ENCODE measurements around the gene PDZD4.

The PDZD4 gene, protein sequence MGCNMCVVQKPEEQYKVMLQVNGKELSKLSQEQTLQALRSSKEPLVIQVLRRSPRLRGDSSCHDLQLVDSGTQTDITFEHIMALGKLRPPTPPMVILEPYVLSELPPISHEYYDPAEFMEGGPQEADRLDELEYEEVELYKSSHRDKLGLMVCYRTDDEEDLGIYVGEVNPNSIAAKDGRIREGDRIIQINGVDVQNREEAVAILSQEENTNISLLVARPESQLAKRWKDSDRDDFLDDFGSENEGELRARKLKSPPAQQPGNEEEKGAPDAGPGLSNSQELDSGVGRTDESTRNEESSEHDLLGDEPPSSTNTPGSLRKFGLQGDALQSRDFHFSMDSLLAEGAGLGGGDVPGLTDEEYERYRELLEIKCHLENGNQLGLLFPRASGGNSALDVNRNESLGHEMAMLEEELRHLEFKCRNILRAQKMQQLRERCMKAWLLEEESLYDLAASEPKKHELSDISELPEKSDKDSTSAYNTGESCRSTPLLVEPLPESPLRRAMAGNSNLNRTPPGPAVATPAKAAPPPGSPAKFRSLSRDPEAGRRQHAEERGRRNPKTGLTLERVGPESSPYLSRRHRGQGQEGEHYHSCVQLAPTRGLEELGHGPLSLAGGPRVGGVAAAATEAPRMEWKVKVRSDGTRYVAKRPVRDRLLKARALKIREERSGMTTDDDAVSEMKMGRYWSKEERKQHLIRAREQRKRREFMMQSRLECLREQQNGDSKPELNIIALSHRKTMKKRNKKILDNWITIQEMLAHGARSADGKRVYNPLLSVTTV

DNA sequence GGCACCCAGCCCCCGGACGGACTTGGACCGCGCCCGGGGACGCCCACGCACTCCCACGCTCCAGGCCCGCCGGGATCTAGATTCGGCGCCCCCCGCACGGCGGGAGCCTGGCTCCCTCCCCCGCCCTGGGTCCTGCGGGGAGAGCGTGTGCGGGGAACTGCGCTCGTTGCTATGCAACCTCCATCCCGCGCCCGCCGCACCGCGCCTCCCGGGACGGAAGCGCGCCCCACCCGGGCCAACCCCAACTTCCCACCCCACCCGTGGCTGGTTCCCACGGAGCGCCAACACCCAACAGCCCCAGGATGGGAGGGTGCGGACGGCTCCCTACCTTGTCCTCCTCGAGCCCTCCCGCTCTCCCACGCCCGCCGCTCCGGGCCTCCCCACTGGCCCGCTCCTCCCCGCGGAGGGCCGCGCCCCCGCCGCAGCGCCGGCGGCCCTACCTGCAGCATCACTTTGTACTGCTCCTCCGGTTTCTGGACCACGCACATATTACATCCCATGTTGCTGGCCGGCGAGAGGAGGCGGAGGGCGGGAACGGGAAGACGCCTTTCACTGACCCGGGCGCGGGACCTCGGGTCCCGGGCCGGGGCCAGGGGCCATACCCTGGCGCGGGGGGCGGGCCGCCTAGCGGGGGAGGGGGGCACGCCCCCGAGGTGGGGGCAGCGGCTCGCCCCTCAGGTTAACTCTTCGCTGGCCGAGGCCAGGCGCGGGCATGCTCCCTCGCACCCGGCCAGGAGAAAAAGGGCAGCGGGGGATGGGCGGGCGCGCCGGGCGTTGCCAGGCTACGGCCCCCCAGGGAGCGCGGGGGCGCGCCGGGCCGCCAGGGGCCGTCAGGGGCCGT is at the start of gene PDZD4:
PDZD4 (minus strand) TSS at position 746 of the 841 bp plus-strand sequence; CDS start at position 500, 246 bp downstream.
- peak; percentile 53 for DNase-seq (ENCODE audit: low spot score)

DNA sequence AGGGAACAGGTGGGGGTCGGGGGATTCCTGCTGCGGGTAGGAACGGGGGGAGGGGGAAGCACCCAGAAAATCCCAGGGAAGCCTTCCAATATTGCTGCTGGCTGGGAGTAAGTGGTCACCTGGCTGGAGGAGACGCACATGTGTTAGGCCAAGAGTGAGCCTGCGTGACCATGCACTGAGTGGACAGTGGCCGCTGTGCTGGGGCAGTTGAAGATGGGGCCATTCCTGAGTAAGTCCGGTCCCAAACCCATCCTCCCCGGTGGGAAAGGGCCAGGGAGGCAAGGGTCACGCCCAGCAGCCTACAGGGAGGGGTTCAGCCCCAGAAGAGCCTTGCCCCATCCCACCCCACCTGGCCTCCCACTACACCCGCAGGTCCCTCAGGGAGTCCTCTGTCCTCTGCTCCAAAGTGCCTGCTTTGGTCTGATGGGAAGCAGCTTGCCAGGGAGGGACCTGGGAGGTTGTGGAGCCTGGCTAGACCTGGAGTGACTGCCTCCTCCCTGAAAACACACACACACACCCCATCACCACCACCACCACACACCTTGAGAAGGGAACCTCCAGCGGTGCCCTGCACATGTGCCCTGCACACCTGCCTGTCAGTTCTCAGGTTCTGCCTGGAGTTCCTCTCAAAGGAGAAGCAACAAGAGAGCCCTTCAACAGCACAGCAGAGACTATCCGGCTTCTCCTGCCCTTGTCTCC is 49.5 kb upstream of the PDZD4 start:
- DNase-seq (ENCODE audit: low spot score), result no peak

DNA sequence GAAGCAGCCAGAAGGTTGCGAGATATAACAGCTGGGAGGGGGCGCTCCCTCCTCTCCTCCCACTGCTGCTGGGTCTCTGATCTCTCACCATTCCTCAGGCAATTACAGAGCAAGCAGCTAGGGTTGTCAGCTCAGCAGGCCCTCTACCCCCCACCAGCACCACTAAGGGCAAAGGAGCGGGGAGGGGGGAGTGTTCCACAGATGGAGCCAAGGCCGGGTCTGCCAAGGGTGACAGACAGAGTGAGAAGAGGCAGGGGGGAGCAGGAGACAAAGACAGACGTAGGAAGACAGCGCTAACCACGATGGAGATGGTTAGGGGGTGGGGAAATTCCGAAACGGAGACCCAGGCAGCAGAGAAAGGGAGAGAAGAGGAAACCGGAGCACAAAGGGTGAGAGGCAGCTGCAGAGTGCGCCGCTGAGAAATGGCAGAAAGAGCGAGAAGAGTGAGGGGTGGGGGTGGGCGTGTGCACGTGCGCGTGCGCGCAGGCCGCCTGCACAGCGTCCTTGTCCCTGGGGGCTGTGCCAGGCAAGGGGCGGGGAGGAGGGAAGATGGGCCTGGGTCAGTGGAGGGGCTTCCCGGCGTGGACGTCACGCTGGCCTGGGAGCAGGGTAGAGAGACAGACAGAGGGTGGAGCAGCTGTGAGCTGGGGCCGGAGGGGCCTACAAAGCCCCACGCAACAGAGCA is 48.8 kb upstream of the PDZD4 start:
- no peak for DNase-seq (ENCODE audit: low spot score)

DNA sequence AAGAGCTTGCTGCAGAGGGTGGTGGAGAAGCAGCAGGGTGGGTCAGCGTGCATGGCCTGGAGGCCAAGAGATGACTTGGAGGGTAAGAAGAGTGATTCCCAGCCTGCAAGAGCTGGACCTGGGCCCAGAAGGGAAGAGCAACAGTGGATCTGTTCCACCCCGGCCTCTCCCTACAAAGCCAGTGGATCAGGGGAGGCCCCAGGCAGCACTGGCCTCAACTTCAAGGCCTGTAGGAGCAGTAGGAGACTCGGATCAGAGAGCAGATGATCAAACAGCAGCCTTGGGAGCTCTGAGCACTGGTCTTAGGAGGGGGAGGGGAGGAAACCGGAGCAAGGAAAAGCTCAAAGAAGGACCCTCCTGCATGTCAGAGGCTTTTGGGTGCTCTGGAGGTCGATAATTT is 48.0 kb upstream of the PDZD4 start:
- DNase-seq (ENCODE audit: low spot score), result no peak

DNA sequence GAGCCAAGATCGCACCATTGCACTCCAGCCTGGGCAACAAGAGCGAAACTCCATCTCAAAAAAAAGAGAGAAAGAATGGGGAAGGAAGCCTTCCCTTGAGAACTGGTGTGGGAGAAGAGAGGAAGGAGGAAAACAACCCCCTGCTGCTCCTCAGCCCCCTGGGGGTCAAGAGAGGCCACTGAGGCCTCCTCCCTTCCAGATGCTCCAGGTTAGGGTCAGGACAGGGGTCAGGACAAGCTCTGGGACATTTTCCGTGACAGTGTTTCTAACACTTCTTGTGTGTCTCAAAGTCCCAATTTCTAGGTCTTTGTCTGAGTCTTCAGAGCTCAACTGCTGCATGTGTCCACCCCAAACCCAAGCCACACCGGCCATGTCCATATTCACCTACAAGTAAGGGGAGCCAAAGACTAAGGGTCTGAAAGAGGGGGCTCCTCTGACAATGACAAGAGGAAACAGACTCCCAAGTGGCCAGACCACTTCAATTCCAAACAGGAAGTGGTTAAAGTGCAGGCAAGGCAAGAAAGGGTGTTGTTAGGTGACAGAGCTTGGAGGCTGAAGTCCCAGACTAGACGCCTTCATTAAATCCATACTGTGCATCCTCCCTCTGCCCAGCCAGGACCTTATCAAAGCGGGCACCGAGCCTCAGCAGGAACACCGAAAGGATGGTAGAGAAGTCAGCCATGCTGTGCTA is 47.4 kb upstream of the PDZD4 start:
- no peak for DNase-seq (ENCODE audit: low spot score)

DNA sequence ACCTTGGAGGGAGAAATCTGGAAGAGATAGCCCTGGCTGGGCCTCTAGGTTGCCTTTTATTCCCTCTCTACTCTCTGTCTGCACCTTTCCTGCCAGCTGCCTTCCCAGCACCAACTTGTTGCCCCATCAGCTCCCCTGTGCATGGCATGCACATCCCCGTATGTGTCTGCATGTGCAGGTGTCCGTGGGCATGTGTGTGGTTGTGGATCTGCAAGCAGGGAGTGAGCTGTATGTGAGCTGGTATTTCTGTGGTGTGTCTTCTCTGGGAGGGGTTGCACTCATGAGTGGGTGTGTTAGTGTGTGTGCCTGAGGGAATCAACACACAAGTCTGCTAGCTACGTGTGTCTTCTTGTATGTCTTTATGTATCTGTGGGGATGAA is 45.8 kb upstream of the PDZD4 start:
- DNase-seq (ENCODE audit: low spot score), result no peak

DNA sequence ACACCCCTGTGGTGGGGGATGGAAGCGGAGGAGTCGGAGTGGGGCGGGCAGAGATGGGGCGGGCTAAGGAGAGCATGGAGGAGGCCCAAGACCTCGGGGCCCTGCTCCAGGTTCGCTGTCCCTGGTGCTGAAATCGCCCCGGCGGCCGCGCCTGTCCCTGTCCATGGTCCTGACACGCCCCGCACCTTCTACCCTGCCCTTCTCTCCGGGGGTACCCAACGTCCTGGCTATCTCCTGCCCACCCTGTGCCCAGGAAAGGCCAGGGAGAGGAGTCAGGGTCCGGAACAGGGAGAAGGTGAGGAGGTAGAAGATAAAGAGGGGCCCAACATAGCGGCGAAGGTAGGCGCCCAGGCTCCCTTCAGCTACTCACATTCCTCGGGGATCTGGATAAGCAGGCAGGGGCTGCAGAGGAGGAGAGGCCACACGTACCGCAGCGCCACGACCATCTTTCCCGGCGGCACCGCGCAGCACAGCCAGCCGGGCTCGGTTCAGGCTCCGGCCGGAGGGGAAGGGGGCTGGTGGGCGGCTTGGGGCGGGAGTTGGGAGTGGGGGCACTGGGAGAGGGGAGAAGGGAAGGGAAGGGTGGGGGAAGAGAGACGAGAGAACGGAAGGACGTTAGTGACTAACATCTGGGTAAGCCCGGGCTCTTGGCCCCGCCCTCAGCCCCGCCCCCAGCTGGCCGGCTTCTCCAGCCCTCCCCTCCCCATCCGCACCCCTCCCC is 45.2 kb upstream of the PDZD4 start:
- DNase-seq (ENCODE audit: low spot score), result peak; percentile 79

DNA sequence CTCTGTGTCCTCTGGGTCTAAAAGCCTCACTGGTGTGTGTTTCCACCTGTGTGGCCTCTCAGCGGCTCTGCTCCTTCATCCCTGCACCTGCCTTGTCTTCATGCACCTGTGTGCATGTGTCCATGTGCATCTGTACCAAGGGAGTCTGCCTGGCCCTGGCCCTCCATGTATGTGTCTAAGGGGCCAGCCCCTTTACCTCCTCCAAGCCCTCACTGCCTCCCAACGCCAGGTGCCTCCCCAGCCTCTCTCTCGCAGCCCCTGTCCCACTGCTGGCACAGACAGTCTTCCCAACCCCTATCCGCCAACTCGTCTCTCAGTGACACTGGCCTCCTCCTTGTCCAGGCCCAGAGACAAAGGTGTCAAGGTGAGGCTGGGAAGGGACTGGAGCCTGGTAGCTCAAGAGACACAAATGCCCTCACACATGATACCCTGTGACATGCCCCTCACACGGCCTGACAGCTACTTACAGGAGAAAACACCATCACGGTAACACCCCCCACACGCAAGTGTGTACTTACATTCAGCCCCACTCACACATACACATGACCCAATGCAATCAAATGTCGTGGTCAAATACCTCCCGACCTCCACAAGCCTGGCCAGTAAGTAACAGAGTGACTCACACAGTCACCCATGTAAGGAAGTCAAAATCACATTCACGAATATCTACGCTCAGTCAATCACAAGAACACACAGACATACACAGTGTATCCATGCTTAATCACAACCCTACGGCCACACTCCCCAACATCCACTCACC is 44.2 kb upstream of the PDZD4 start:
- DNase-seq (ENCODE audit: low spot score), result no peak

DNA sequence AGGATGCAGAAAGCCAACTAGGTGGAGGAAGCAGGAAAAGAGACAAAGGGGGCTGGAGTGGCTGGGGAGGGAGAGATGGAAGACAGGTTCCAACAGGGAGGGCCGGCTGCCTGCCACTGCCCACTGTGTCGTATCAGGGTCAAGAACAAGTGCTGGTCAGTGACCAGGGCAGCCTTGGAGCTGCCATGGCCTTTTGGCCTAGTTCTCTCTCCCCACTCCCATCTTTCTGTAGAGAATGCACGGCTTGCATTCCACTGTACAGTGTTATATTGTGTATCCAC is 43.7 kb upstream of the PDZD4 start:
- no peak for DNase-seq (ENCODE audit: low spot score)

DNA sequence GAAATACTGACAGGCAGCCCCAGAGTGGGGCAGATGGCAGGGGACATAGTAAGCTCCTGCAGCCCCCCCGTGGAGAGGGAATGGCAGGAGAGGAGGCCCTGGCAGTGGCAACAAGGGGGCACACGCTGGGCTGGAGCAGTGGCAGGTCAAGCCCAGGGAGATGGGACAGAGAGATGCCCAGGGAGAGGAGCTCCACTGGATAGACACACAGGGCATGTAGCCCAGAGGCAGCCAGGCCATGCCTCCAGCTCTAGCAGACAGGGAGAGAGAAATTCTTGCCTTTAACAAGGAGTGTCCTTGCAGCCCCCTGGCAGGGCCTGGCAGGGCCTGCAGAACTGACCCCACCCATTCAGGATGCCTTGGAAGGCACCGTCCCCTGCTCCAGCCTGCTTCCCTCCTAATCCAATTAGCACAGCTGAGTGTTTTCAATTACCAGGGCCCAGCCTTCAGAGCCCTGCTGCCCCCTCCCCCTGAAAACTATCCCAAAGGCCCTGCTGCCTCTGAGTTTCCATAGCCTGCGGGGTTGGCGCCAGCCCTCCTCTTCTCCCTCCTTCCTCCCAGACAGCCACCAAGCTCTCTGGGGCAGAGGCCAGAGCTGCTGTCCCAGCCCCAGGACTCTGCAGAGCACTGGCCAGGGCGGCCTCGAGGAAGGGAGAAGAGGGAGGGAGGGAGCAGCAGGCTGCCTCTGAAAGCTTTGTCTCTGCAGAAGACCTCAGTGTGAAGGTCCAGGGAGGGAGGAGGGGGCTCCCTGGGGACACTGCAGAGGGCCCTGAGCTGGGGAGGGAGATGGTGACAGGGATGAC is 43.1 kb upstream of the PDZD4 start:
- no peak for DNase-seq (ENCODE audit: low spot score)

DNA sequence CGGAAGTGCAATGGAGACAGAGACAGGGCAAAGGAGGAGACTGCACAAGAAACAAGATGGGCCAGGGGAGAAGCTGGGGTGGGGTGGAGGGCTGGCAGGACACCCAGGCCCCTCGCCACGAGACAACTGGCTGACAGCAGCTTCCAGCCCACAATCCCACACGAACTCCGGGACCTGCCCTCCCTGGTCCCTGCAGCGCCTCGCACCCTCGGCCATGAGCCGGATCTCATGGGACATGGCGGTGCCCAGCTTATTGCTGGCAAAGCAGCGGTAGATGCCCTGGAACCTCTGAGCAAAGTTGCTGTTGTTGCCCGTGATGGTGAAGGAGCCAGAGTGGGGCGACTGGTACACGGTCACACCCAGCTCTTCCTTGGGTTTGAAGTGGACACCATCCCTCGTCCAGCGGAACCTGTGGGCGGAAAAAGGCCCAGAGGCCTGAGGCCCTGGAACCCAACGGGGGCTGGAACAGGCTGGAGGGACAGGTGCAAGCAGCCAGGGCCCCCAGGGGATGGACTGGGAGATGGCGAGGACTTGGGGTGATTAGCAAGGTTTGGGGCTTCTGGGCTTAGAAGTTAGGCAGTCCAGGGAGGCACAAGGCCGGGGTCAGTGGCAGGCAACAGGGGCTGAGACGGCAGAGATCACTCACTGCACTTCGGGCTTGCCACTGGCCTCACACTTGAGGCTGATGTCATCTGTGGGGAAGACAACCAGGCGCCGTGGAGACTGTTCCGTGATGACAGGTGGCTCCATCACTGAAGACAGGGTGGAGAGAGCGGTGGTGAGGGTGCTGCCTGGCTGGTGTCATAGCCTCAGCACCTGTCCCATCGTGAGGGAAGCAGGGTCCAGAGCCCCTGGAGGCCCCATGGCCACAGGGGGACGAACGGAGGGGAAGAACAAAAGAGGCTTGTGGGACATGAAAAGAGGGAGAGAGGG is 41.9 kb upstream of the PDZD4 start:
- DNase-seq (ENCODE audit: low spot score), result no peak

DNA sequence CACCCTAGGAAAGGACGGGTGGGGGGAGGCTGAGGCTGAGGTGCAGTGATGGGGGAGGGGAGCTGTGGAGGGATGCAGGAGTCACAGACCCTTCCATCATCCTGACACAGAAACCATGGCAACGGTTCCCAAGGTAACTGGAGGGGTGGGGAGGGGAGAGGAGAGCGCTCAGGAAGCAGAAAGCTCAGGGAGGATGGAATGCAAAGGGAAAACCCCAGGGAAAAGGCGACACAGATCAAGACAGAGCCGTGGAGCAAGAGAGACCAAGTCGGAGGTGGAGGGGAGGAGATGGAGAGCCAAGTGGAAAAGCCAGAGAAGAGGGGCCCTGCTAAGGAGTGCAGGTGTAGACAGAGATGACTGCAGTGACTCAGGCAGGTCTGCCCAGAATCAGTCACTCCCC is 41.1 kb upstream of the PDZD4 start:
- DNase-seq (ENCODE audit: low spot score), result no peak

DNA sequence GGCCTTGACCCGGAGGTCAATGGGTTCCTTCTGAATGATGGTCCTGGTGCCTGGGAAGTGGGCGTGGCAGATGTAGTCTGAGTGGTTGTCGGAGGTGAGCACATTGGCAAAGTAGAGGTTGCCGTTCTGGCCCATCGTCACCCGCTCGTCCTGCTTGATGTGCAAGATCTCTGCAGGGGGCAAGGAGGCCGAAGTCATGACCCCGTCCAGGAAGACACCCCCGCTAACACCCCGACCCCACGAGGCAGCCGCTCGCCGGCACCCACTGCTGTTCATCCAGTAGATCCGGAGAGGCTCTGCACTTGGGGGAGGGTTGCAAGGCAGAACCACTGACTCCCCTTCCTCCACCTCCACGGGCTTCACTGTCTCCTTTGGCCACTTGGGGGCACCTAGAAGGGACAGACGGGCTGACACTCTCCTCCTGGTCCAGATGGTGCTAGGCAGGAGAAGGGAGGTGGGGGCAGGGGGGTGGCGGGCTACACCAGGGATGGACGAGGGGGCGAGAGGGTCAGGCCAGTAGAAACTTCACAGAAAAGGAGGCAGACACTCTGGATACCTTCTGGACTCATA is 40.5 kb upstream of the PDZD4 start:
- DNase-seq (ENCODE audit: low spot score), result no peak

DNA sequence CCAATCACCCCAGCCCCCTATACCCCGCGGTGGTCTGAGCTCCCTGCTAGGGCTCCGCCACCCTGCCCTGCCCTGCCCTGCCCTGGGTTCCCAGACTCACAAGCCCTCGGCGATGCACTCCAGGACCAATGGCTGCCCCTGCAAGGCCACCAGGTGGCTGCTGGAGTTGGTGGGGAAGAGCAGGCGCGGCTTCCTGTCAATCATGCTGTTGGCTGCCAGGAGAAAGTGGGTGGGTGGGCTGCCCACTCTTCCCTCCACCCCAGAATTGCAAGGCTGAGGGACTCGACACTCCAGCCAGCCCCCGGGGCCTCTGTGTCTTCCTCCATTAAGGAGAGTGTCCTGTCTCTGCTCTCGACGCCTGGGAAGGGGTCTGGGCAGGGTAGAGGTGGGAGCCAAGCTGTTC is 39.9 kb upstream of the PDZD4 start:
- DNase-seq (ENCODE audit: low spot score), result no peak

DNA sequence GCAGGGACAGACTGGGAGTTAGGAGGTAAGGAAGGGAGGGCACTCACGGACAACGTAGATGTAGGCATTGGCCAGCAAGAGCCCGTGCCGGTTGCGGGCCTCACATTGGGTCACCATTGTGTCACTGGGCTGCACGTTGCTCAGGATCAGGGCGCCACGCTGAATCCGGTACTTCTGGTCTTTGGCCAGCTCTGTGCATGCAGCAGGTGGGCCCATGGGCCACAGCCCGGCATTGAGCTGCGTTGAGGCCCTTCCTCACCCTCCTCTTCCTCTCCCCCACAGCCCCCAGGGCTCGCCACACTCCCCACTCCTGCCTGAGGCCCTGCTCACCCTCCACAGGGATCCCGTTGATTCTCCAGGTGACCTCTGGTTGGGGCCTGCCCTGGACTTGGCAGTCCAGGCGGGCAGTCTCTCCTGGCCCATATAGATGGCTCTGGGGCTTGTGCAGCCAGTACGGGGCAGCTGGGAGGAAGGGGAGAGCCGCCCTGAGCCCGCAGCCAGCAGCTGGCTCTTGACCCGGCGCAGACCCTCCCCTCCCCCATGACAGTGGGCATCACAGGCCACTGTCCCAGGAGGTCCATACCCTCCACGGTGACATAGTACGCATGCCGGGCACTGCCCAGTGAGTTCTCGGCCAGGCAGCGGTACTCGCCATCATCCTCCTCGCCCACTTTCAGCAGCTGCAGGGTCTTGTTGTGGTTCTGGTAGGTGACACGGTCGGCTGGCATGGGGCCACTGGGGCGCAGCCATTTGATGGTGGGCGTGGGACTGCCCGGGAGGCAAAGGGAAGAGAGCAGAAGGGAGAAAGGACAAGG is 39.3 kb upstream of the PDZD4 start:
- DNase-seq (ENCODE audit: low spot score), result no peak
